ENCODE measurements around the gene DYSF.

The DYSF gene

DNA sequence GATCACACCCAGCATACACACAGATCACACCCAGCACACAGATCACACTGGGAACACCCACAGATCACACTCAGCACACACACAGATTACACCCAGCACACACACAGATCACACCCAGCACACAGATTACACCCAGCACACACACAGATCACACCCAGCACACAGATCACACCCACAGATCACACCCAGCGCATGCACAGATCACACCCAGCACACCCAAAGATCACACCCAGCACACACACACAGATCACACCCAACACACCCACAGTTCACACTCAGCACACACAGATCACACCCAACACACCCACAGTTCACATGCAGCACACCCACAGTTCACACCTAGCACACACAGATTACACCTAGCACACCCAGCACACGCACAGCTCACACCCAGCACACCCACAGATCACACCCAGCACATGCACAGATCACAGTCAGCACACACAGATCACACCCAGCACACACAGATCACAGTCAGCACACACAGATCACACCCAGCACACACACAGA is 117.6 kb downstream of the DYSF start:
- no peak overlapping the region for H3K4me3 ChIP-seq (ENCODE audit: low read length)
- no peak for DNase-seq (ENCODE audit: low read depth)
- TF ChIP-seq, protein P1, sequence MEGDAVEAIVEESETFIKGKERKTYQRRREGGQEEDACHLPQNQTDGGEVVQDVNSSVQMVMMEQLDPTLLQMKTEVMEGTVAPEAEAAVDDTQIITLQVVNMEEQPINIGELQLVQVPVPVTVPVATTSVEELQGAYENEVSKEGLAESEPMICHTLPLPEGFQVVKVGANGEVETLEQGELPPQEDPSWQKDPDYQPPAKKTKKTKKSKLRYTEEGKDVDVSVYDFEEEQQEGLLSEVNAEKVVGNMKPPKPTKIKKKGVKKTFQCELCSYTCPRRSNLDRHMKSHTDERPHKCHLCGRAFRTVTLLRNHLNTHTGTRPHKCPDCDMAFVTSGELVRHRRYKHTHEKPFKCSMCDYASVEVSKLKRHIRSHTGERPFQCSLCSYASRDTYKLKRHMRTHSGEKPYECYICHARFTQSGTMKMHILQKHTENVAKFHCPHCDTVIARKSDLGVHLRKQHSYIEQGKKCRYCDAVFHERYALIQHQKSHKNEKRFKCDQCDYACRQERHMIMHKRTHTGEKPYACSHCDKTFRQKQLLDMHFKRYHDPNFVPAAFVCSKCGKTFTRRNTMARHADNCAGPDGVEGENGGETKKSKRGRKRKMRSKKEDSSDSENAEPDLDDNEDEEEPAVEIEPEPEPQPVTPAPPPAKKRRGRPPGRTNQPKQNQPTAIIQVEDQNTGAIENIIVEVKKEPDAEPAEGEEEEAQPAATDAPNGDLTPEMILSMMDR (conservative IDR thresholded peaks at IDR 0.05; ENCODE audit: low read length) = no peak

DNA sequence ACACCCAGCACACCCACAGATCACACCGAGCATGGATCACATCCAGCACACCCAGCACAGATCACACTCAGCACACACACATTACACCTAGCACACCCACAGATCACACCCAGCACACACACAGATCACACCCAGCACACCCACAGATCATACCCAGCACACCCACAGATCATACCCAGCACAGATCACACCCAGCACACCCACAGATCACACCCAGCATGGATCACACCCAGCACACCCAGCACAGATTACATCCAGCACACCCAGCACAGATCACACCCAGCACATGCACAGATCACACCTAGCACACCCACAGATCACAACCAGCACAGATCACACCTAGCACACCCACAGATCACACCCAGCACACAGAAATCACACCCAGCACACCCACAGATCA is 118.6 kb downstream of the DYSF start:
- TF ChIP-seq, protein P1 (conservative IDR thresholded peaks at IDR 0.05; ENCODE audit: low read length) = no peak
- no peak for DNase-seq (ENCODE audit: low read depth)
- no peak overlapping the region for H3K4me3 ChIP-seq (ENCODE audit: low read length)

DNA sequence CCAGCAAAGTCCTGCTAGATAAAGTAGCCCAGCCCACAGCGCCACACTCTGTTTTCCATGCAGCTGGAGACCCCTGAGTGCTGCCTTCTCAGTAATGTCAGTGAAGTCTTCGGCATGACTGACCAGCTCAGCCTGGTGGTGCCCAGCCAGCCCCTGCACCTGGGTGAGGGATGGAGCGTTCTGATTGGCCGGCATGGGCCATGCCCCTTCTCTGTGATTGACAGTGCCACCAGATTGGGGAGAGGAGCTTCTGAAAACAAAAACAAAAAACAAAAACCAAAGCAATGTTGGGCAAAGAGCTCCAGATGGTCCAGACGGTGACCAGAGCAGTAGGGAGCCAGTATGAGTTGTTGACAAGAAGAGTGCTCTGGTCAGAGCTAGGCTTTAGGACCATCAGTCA is 122.6 kb downstream of the DYSF start:
- TF ChIP-seq, protein P1 (conservative IDR thresholded peaks at IDR 0.05; ENCODE audit: low read length) = no peak
- DNase-seq (ENCODE audit: low read depth) = no peak

DNA sequence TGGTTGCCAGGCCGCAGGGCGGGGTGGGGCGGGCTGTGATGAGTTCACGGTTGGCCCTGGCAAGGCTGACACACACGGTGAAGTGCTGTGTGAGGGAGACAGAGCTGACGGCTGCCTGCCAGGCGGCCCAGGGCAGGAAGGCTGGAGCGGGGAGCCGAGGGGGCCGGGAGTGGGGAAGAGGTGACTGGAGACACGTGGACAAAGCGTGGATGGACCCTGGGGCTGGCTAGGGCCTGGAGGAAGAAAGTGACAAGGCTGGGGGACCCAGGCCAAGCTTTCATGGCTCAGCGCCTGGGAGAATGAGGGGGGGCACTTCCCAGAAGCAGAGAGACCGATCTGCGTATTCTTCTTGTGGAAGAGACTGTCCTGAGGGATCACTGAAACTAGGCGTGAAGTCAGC is 123.2 kb downstream of the DYSF start:
- no peak overlapping the region for H3K4me3 ChIP-seq (ENCODE audit: low read length)
- TF ChIP-seq, protein P1 (conservative IDR thresholded peaks at IDR 0.05; ENCODE audit: low read length) = no peak
- DNase-seq (ENCODE audit: low read depth) = no peak

More for the DNA sequence above, 122.6 kb downstream of the DYSF start:
- no peak overlapping the region for H3K4me3 ChIP-seq (ENCODE audit: low read length)

DNA sequence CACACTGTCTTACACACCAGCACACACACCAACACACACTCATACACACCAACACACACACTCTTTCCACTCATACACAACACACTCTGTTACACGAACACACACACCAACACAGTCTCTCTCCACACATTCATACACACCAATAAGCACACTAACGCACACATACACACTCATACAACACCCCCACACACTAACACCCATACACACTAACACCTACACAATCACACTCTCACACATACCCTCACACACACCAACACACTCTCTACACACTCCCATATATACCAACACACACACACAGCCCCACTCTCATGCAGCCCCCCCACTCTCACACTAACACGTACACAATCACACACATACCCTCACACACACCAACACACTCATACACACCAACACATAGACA is 123.8 kb downstream of the DYSF start:
- H3K4me3 ChIP-seq (ENCODE audit: low read length) = no peak overlapping the region
- TF ChIP-seq, protein P1 (conservative IDR thresholded peaks at IDR 0.05; ENCODE audit: low read length) = no peak

DNA sequence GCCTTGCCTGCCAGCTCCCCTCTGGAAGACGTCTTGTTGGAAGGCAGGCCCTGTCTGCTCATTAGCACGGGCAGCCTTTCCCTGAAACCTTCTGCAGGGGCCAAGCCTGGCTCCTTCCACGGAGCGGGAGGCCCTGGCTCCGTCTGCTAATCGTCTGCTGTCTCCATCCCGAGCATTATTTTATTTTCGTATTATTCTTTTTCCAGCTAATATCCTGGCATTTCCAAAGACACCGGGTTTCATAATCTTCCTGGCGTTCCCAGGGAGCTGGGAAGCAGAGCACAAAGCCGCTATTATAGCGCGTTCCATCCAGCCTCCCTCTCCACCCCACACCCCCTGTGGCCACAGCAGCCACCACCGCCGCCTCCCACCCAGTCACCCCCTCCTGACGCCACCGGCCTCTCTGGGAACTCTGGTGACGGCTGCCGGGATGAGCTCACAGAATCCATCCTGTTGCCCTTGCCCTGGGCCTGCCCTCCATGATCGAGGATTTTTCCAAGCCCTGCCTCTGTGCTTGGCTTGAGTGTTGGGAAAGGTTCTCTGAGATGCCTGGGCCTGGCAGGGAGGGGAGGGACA is 125.5 kb downstream of the DYSF start:
- TF ChIP-seq, protein P1 (conservative IDR thresholded peaks at IDR 0.05; ENCODE audit: low read length) = no peak
- H3K4me3 ChIP-seq (ENCODE audit: low read length) = peak overlapping the region; percentile 38
- DNase-seq (ENCODE audit: low read depth) = peak; percentile 59

More for the DNA sequence above, 123.8 kb downstream of the DYSF start:
- DNase-seq (ENCODE audit: low read depth) = no peak

DNA sequence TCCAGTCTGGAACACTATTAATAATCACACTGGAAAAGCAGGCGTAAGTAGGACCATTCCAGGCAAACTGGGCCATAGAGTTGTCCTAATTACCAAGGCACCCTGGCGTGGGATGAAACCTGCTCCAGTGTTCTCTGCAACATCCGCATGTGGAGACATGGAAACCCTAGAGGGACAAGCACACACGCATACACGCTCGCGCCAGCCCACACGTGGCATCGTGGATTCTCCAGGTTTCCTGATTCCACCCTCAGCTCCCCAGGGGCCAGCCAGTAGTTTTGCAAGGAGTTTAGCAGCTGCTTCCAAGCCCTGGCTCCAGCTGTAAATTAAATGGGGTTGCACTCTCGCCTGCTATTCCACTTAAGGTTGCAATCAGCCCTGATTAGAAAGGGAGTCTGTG is 127.7 kb downstream of the DYSF start:
- TF ChIP-seq, protein P1 (conservative IDR thresholded peaks at IDR 0.05; ENCODE audit: low read length) = no peak
- peak; percentile 69 for DNase-seq (ENCODE audit: low read depth)
- no peak overlapping the region for H3K4me3 ChIP-seq (ENCODE audit: low read length)
